ENCODE measurements around the gene USP37.

GRCh38 chr2:218404351-218405085 is 163.6 kb downstream of the USP37 start:
- TF ChIP-seq CTCF (IDR thresholded peaks at IDR 0.05) (no peak), POLR2A (IDR thresholded peaks at IDR 0.05) (no peak)

Measured in heart left ventricle (tissue), 13 donors.